C4-2B (cell line): ENCODE measurements around the gene GRB10.
"Not testable (repeated sequence)": the region's sequence is repeated elsewhere in the genome, so short reads cannot be mapped to it uniquely, and the experiment has no call there.

ENCODE experiments used
- H3K27ac ChIP-seq: fragments of 450-650 bp; 2 replicates; pipeline ENCODE4 v1.5.1; 2017
- ZFX ChIP-seq: fragments of 450-650 bp; IDR thresholded peaks from 2 replicates; pipeline ENCODE4 v1.6.1; 2017
- TF ChIP-seq, protein P1 (sequence below): fragments of 450-650 bp; conservative IDR thresholded peaks from 2 replicates; pipeline ENCODE4 v1.5.1; 2017; ENCODE audit warnings: mild to moderate bottlenecking

The GRB10 gene

GRCh38 chr7:50554431-50555322 lies 228.0 kb downstream of the GRB10 start:
- no peak for TF ChIP-seq ZFX
- TF ChIP-seq, protein P1, sequence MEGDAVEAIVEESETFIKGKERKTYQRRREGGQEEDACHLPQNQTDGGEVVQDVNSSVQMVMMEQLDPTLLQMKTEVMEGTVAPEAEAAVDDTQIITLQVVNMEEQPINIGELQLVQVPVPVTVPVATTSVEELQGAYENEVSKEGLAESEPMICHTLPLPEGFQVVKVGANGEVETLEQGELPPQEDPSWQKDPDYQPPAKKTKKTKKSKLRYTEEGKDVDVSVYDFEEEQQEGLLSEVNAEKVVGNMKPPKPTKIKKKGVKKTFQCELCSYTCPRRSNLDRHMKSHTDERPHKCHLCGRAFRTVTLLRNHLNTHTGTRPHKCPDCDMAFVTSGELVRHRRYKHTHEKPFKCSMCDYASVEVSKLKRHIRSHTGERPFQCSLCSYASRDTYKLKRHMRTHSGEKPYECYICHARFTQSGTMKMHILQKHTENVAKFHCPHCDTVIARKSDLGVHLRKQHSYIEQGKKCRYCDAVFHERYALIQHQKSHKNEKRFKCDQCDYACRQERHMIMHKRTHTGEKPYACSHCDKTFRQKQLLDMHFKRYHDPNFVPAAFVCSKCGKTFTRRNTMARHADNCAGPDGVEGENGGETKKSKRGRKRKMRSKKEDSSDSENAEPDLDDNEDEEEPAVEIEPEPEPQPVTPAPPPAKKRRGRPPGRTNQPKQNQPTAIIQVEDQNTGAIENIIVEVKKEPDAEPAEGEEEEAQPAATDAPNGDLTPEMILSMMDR: no peak
- no peak overlapping the region for H3K27ac ChIP-seq

DNA sequence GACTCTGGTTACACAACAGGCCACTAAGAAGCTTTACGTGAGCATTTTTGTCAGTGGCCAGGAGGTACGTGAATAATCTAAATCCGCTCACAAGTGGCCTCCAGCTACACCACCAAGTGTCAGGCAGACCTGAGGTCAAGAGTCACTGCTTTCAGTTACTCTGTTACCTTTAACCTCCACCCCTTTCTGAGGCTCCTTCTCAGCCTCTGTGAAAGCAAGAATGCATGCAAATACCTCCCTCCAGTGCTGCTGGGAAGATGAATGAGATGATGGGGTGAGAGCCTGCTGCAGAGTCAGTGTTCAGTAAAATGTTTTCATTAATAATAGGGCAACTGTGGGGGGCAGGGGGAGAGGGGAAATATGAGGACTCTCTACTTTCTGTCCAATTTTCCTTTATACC lies 228.7 kb downstream of the GRB10 start:
- no peak for TF ChIP-seq ZFX
- TF ChIP-seq, protein P1: no peak
- H3K27ac ChIP-seq: no peak overlapping the region

DNA sequence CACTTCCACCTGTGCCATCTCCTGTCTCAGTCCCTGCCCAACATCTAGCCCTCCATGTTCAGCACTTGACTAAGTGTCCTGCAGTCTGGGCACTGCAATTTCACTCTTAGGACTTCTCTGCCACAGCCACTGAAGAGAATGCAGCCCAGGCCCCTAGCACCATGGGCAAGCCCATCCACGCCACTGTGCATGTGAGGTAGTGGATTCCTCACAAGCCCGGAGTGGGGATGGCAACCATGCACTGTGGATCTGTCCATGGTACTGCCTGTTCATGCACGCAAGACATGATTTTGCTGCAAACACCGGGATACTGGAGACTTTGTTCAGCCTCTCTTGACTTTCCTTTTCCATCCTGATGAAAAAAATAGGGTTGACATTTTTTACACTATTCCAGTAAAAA lies 229.8 kb downstream of the GRB10 start:
- H3K27ac ChIP-seq: no peak overlapping the region
- TF ChIP-seq, protein P1: no peak
- no peak for TF ChIP-seq ZFX

- TF ChIP-seq, protein P1: no peak
- no peak for TF ChIP-seq ZFX
- no peak overlapping the region for H3K27ac ChIP-seq
Measured at GRCh38 chr7:50552139-50552538, 230.6 kb downstream of the GRB10 start.

- not testable (repeated sequence) for H3K27ac ChIP-seq
Measured at GRCh38 chr7:50545613-50546012, 237.1 kb downstream of the GRB10 start.

GRCh38 chr7:50544992-50545391 lies 237.7 kb downstream of the GRB10 start:
- TF ChIP-seq, protein P1: no peak
- no peak for TF ChIP-seq ZFX
- no peak overlapping the region for H3K27ac ChIP-seq

DNA sequence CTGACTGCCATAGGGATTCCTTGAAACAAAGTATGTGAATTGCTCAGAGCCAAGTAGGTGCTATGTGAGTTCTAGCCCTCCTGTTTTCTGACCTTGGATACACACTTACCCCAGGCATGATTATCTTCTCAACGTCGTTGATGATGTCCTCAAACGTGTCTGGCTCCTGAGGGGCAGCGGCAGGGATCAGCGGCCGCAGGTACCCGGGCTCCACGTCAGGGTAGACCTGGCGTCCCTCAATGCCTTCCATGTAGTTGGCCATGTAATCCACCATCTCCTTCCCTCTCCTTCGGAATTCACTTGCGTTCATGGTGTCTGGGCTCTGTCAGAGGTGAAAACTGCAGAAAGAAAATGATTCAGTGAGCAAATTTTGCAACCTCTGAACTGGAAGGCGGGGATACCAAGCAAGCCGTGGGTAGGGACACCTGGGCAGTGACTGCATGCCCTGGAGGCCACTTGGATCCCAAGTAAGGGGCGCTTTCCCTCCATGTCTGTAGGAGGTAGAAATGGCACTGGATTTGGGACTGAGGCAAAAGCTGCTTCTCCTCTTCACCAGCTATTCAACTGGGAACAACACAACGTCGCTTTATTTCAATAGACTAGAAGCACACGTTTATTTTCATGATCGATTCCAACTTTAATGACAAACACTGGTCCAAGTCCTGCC lies 238.8 kb downstream of the GRB10 start:
- TF ChIP-seq, protein P1: no peak
- no peak for TF ChIP-seq ZFX

More for the DNA sequence above, 238.8 kb downstream of the GRB10 start:
- no peak overlapping the region for H3K27ac ChIP-seq
